GM19035 (cell line): Measurements from ENCODE around the gene FGD6.
"Not testable (repeated sequence)": the region's sequence is repeated elsewhere in the genome, so short reads cannot be mapped to it uniquely, and the experiment has no call there.

Experiments
- ATAC-seq: cut with Tn5 transposase; IDR thresholded peaks from one replicate; pipeline ENCODE4 v1.9.1; 2021; ENCODE audit not compliant: unreplicated experiment

FGD6 gene

GRCh38 chr12:95217377-95218149, at the start of gene FGD6, which contains the start of gene VEZT:
Gene FGD6, minus strand, starts transcription at chr12:95217467. Its CDS starts 227 bp downstream, at chr12:95217240.
Gene VEZT, plus strand, starts transcription at chr12:95217807. Its CDS starts 44 bp downstream, at chr12:95217851.
- peak; percentile 92 for ATAC-seq

- ATAC-seq, result no peak
These were observed 49.0 kb upstream of the FGD6 start for GRCh38 chr12:95266254-95266653.

DNA sequence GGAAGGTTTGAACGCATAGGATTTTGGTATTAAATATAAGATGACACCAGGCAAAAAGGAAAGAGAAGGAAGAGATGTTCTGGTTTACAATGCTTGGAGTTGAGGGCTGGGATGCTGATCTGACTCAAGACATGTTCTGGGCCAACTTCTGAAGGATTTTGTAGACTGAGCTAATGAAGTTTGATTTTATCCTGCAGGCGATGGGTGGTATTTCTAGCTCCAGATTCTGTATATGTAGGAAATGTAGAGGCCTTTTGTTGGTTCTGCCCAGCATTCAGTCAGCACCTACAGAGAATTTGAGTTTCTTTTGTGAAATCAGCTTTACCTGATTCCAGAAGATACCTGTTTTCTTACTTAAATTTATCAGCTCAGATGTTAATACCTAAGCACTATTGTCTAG, 48.5 kb upstream of the FGD6 start:
- ATAC-seq, result no peak

- no peak for ATAC-seq
These were observed 45.5 kb upstream of the FGD6 start for GRCh38 chr12:95262808-95263207.

DNA sequence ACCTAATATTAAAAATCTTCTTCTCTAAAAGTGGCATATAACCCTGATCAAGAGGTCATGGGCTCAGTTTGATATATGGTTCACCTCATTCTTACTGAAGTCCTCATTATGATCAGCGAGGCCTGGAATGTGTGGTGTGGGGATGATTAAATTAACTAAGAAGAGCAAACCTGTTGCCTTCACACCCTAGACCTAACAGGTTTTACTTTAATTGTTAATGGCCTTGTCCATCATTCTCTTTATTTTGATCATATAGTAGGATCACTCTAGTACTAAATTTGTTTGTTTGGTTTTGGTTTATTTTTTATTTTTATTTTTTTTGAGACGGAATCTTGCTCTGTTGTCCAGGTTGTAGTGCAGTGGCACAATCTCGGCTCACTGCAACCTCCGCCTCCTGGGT, 43.8 kb upstream of the FGD6 start:
- ATAC-seq, result no peak

DNA sequence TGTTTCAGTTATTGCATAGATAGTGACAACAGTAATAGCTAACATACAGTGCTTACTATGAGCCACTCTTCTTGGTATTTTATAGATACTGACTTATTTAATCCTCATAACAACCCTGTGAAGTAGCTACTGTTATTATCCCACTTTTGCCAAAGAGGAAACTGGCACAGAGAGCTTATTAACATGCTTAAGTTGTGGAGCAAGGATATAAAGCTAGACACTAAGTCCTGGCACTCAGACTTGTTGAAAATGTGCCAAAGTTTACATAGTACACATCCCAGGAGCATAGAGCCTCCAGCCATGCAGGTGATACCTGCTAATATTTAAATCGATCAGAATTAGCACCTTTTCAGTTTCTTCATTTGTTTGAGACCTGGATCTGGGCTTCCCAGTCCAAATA, 42.1 kb upstream of the FGD6 start:
- ATAC-seq, result no peak

- ATAC-seq, result no peak
These were observed 41.5 kb upstream of the FGD6 start for GRCh38 chr12:95258803-95259202.

GRCh38 chr12:95258151-95258550, 40.9 kb upstream of the FGD6 start:
- no peak for ATAC-seq

DNA sequence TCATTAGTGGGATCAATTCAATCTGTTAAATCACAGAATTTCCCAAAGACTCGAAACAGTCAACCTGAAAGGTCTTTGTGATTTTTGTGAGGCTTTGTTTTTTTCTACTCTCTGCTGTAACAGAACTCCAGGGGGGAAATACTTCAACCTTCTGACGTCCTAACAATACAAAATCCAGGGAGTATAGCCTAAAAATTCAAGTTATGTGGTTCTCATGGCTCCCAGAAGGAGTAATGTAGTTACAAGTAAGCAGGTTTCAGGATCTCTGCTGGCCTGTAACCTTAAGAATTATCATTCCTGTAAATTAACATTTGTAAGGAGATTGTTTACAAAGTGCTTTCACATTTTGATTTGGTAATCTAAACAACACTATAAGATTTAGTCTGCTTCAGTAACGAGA, 40.3 kb upstream of the FGD6 start:
- ATAC-seq, result no peak

DNA sequence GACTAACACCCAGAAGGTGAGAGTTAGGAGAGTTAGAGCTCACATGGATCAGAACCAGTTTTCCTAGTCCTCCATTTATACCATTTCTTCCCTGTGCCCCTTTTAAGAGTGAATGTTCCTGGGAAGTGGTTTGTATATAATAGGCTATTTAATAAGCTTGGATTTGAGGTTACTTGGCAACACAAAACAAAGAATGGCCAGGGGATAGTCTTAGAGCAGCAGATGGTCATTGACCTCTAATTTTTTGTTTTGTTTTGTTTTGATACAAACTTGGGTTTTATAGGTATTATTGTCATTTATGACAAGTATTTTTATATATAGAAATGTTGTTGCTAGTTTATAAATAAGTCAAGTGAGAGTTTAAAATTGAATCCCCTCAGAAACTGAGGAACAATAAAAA, 36.1 kb upstream of the FGD6 start:
- ATAC-seq, result no peak

GRCh38 chr12:95248604-95249360, 31.5 kb upstream of the FGD6 start:
- no peak for ATAC-seq

DNA sequence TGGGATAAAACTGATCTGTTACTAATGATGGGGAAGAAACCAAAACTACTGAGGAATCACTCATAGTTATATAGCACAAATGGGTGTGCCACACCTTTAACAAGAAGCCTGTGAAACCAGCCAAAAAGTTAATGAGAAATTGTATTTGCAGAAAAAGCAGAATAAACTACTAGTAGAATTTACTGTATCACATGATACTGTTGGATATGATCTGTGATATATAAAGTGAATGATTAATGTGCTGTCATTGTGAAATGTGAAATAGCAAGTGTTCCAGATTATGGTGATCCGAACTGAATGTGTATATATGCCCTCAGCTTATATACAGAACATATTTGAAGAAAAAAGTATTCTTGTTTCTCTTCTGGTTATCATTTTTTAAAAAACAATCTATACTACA, 30.8 kb upstream of the FGD6 start:
- no peak for ATAC-seq

- ATAC-seq, result no peak
These were observed 27.1 kb upstream of the FGD6 start for GRCh38 chr12:95244350-95244749.

- no peak for ATAC-seq
These were observed 26.4 kb upstream of the FGD6 start for GRCh38 chr12:95243497-95244183.

DNA sequence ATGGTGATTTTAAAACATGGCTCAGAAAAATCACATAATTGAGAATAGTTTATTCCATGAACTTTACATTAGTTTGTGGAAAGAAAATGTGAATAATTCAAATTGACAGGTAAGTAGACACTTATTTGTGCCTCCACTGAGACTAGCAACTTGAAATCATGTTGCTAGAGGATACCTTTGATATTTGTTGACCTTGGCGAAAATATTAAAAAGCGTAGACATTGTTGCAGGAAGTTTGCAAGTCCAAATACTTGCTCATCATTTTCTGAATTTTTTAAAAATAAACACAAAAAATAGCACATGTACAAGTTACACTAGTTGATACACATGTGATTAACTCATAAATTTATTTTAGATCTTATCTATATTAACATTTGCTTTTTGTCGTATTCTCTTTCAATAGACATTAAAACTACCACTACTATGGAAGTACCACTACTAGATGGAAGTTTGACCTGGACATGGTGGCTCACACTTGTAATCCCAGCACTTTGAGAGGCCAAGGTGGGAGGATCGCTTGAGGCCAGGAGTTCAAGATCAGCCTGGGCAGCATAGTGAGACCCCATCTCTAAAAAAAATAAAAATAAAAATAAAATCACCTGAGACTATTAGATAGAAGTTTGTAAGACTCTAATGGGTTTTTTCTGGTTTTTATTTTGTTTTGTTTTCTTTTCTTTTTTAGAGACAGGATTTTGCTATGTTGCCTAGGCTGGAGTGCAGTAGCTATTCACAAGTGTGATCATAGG, 24.7 kb upstream of the FGD6 start:
- ATAC-seq, result no peak

- not testable (repeated sequence) for ATAC-seq
These were observed 23.9 kb upstream of the FGD6 start for GRCh38 chr12:95241138-95241537.

- no peak for ATAC-seq
These were observed 23.3 kb upstream of the FGD6 start for GRCh38 chr12:95240556-95240955.

DNA sequence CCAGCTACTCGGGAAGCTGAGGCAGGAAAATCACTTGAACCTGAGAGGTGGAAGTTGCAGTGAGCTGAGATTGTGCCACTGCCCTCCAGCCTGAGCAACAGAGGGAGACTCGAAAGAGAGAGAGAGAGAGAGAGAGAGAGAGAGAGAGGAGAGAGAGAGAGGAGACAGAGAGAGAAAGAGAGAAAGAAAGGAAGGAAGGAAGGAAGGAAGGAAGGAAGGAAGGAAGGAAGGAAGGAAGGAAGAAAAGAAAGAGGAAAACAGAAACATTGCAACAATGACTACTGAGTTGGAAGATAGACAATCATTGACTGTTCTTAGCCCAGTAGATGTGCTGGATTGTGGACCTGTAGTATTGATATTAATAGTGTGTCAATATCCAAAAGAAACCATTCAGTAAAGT, 22.6 kb upstream of the FGD6 start:
- not testable (repeated sequence) for ATAC-seq

DNA sequence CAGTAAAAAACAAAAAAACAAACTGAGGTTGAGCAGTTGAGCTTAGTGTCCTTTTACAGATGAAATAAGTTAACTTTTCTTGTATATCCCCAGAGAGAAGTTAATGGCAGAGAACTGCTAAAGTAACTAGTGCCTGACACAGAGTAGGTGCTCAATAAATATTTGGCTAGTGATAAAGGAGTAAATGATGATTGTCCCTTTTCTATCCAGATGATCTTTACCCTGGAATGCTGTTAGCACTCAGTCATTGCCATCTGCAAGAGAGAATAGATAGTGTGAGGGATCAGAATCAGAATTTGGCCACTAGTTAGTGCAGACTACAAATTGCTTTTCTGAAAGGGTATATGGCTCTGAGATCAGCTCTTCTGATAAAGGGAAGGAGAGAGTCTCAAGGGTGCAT, 21.9 kb upstream of the FGD6 start:
- ATAC-seq, result no peak

- ATAC-seq, result no peak
These were observed 20.9 kb upstream of the FGD6 start for GRCh38 chr12:95238150-95238549.

DNA sequence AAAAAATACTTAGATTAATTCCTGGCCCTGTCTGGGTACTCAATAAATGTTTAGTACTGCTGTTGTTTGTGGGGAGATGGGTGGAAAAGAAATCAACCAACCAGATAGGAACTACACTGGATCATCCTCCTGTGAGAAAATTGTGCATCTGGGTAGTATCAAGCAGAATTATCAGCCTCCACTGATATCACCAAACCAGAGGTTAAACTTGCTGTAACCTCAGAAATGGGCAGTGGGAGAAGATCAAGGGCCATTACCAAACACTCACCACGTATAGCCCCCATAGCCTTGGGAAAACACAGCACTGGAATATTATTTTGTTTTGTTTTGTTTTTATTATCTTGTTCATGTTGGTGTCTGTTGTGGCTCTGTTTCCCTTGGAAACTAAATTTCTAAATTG, 20.0 kb upstream of the FGD6 start:
- no peak for ATAC-seq
